GM21526 (cell line): Measurements from ENCODE around the gene MTAP.

Experiments used
- ATAC-seq: cut with Tn5 transposase; IDR thresholded peaks from one replicate; pipeline ENCODE4 v1.9.1; 2021; ENCODE audit warnings: moderate library complexity; ENCODE audit not compliant: unreplicated experiment, low FRiP score

MTAP gene

GRCh38 chr9:21841133-21841532, 38.7 kb downstream of the MTAP start:
- ATAC-seq = no peak

- no peak for ATAC-seq
Measured at GRCh38 chr9:21848615-21849014, 46.2 kb downstream of the MTAP start.

- ATAC-seq = peak; percentile 98
Measured at GRCh38 chr9:21852754-21853153, 50.3 kb downstream of the MTAP start.

- ATAC-seq = no peak
Measured at GRCh38 chr9:21853414-21853813, 51.0 kb downstream of the MTAP start.

GRCh38 chr9:21854119-21854518, 51.7 kb downstream of the MTAP start:
- ATAC-seq = no peak

- ATAC-seq = no peak
Measured at GRCh38 chr9:21854594-21854993, 52.2 kb downstream of the MTAP start.

GRCh38 chr9:21856301-21857094, 54.1 kb downstream of the MTAP start:
- no peak for ATAC-seq

GRCh38 chr9:21862871-21863270, 60.4 kb downstream of the MTAP start:
- no peak for ATAC-seq

GRCh38 chr9:21864505-21864904, 62.1 kb downstream of the MTAP start:
- no peak for ATAC-seq

GRCh38 chr9:21866302-21866701, 63.9 kb downstream of the MTAP start:
- no peak for ATAC-seq

GRCh38 chr9:21871256-21871975, 69.0 kb downstream of the MTAP start:
- ATAC-seq = no peak

- no peak for ATAC-seq
Measured at GRCh38 chr9:21872696-21873095, 70.3 kb downstream of the MTAP start.

- no peak for ATAC-seq
Measured at GRCh38 chr9:21873540-21874221, 71.2 kb downstream of the MTAP start.

- ATAC-seq = no peak
Measured at GRCh38 chr9:21875893-21876292, 73.5 kb downstream of the MTAP start.

GRCh38 chr9:21883642-21884041, 81.2 kb downstream of the MTAP start:
- ATAC-seq = no peak

- no peak for ATAC-seq
Measured at GRCh38 chr9:21889673-21890072, 87.2 kb downstream of the MTAP start.

GRCh38 chr9:21890696-21891095, 88.3 kb downstream of the MTAP start:
- ATAC-seq = no peak

- ATAC-seq = no peak
Measured at GRCh38 chr9:21901546-21901945, 99.1 kb downstream of the MTAP start.

- ATAC-seq = no peak
Measured at GRCh38 chr9:21902136-21902535, 99.7 kb downstream of the MTAP start.

- no peak for ATAC-seq
Measured at GRCh38 chr9:21903380-21903965, 101.0 kb downstream of the MTAP start.

- no peak for ATAC-seq
Measured at GRCh38 chr9:21904371-21904770, 101.9 kb downstream of the MTAP start.
